ENCODE data around the gene TRMT44. TPM values are rescaled to one million over a fixed set of nuclear protein-coding genes. Genes with fewer than 3 reads are reported as not detected.

Gene TRMT44
- total RNA-seq, 1 donor from 2014 or later, result 41.2 TPM

DNA sequence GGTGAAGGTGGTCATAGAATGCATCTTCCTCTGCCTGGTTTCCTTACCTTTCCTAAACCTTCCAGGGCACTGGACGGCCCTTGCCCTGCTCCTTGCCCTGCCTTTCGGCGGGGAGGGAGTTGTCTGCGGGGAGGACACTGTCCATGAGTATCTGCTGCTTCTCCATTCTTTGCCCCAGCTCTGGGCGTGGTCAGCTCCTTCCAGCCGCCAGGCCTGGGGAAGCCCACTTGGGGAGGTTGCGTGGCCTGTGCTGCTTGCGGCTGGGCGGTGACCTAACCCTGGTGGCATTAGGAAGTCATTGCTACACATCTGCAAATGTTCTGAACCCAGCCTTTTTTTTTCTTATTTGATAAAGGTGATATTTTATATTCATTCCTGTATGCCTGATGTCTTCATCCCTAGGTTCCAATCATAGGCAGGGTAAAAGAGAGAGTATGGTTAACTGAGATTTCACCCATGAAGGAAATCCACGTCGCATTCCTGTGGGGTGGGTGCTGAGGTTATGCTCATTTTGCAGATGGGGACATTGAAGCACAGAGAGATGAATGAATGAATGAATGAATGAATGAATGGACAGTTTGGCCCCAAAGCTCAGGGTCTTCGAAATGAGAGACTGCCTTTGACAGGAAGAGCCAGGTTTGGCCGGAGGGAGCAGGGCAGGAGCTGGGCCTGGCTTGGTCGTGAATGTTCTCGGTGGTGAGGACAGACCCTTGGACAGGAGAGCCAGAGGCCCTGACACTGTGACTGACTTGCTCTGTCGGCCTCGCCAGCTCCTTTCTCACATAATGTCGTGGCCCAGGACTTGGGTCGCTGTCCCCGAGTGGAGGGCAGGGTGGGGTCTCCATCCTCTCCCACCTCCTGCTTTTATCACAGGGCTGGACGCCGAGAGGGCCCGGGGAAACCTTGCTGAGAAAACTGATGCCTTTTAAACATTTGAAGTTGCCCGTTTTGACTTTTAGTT lies 81.9 kb downstream of the TRMT44 start:
- H3K4me1 Mint-ChIP-seq, result peaks cover 24% of the 10 kb centered on the region
- TF ChIP-seq, protein P1, sequence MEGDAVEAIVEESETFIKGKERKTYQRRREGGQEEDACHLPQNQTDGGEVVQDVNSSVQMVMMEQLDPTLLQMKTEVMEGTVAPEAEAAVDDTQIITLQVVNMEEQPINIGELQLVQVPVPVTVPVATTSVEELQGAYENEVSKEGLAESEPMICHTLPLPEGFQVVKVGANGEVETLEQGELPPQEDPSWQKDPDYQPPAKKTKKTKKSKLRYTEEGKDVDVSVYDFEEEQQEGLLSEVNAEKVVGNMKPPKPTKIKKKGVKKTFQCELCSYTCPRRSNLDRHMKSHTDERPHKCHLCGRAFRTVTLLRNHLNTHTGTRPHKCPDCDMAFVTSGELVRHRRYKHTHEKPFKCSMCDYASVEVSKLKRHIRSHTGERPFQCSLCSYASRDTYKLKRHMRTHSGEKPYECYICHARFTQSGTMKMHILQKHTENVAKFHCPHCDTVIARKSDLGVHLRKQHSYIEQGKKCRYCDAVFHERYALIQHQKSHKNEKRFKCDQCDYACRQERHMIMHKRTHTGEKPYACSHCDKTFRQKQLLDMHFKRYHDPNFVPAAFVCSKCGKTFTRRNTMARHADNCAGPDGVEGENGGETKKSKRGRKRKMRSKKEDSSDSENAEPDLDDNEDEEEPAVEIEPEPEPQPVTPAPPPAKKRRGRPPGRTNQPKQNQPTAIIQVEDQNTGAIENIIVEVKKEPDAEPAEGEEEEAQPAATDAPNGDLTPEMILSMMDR (IDR thresholded peaks at IDR 0.05; ENCODE audit: unreplicated experiment), result no peak
- no peak overlapping the region for H3K4me3 Mint-ChIP-seq
- no peaks in the 10 kb centered on the region for H3K36me3 Mint-ChIP-seq
- no peak for DNase-seq (ENCODE audit: low spot score in 2 of 2, unreplicated experiment in 2 of 2)
- no peaks in the 10 kb centered on the region for H3K27me3 Mint-ChIP-seq (ENCODE audit: low read depth)
- no peak overlapping the region for H3K27ac Mint-ChIP-seq
- peaks cover 9% of the 10 kb centered on the region for H3K9me3 Mint-ChIP-seq

- H3K27ac Mint-ChIP-seq, result no peak overlapping the region
- H3K4me1 Mint-ChIP-seq, result peaks cover 24% of the 10 kb centered on the region
- H3K9me3 Mint-ChIP-seq, result peaks cover 9% of the 10 kb centered on the region
- H3K36me3 Mint-ChIP-seq, result no peaks in the 10 kb centered on the region
- H3K27me3 Mint-ChIP-seq (ENCODE audit: low read depth), result no peaks in the 10 kb centered on the region
- H3K4me3 Mint-ChIP-seq, result no peak overlapping the region
- no peak for DNase-seq (ENCODE audit: low spot score in 2 of 2, unreplicated experiment in 2 of 2)
- TF ChIP-seq, protein P1 (IDR thresholded peaks at IDR 0.05; ENCODE audit: unreplicated experiment), result no peak
Observed at GRCh38 chr4:8523175-8523574, 82.6 kb downstream of the TRMT44 start.

DNA sequence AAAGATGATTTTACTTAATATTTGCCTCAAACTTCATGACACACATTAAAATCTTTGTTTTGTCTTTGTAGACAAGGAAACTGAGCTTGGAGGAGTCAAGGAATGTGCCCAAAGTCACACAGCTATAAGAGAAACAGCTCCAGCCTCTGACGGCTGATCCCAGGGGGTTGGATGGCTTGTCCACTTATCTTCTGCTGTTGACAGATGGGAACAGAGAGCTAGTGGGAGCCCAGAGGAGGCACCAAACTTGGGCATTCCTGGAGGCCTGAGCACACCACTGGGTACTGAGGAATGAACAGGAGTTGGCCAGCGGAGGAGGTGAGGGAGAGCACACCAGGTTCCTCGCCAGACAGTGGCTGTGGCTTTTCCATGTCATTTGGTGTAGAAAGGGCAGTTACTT lies 83.2 kb downstream of the TRMT44 start:
- Mint-ChIP-seq H3K9me3 (peaks cover 9% of the 10 kb centered on the region), H3K27ac (peak overlapping the region; percentile 86), H3K27me3 (ENCODE audit: low read depth) (no peaks in the 10 kb centered on the region), H3K4me1 (peaks cover 24% of the 10 kb centered on the region), H3K36me3 (no peaks in the 10 kb centered on the region), H3K4me3 (no peak overlapping the region)
- no peak for DNase-seq (ENCODE audit: low spot score in 2 of 2, unreplicated experiment in 2 of 2)
- TF ChIP-seq, protein P1 (IDR thresholded peaks at IDR 0.05; ENCODE audit: unreplicated experiment), result no peak

DNA sequence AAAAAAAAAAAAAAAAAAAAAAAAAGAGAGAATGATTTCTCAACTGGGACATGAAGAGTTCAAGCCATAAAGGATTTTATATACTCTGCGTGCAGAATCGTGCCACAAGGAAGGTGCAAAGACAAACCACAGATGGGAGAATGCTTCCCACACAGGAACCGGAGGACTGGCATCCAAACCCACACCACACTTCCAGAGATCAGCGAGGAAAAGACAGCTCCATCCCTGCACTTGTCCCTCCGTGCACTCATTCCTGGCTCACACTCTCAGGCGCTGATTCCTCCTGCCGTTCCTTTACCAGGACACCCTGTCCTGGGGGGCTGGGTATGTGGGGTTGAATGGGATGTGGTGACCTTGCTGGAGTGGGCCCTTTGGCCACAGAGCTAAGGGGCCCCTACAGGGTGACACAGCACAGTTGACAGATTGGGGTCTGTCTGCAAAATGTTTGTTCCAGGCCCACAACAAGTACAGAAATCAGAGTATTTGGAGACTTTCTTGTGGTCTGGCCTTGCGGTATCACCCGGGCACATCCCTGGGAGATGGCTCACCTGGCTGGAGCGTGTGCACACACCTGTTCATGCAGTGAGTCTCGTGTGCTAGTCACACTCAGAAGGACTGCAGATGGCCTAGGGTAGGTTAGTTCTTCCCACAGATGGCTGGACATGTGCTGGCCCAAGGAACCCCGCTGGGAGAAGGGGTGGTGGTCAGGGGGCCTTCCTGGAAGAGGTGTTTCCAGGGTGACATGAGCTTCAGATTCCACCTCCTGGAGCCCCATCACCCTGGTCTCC lies 84.2 kb downstream of the TRMT44 start:
- DNase-seq (ENCODE audit: low spot score in 2 of 2, unreplicated experiment in 2 of 2), result no peak
- Mint-ChIP-seq H3K4me3 (no peak overlapping the region), H3K9me3 (peaks cover 13% of the 10 kb centered on the region), H3K36me3 (no peaks in the 10 kb centered on the region), H3K4me1 (peaks cover 24% of the 10 kb centered on the region), H3K27ac (peak overlapping the region; percentile 91), H3K27me3 (ENCODE audit: low read depth) (no peaks in the 10 kb centered on the region)
- TF ChIP-seq, protein P1 (IDR thresholded peaks at IDR 0.05; ENCODE audit: unreplicated experiment), result no peak

- H3K27me3 Mint-ChIP-seq (ENCODE audit: low read depth), result no peaks in the 10 kb centered on the region
- H3K36me3 Mint-ChIP-seq, result no peaks in the 10 kb centered on the region
- H3K4me3 Mint-ChIP-seq, result no peak overlapping the region
- H3K9me3 Mint-ChIP-seq, result peaks cover 10% of the 10 kb centered on the region
- H3K27ac Mint-ChIP-seq, result peak overlapping the region; percentile 91
- TF ChIP-seq, protein P1 (IDR thresholded peaks at IDR 0.05; ENCODE audit: unreplicated experiment), result no peak
- peaks cover 24% of the 10 kb centered on the region for H3K4me1 Mint-ChIP-seq
- DNase-seq (ENCODE audit: low spot score in 2 of 2, unreplicated experiment in 2 of 2), result no peak
Observed at GRCh38 chr4:8525383-8526120, 85.0 kb downstream of the TRMT44 start.

Measured in mesothelial cell of epicardium (in vitro differentiated cells).